Endothelial cell of umbilical vein (primary cell): ENCODE data around the gene PARN. TPM values are rescaled to one million over a fixed set of nuclear protein-coding genes. Genes with fewer than 3 reads are reported as not detected.
A peak's percentile ranks its signal among the peaks of the same experiment; 100 is the strongest.

Experiments used
- BruUV-seq: library from RNA; stranded (reverse); fragments of 400-500 nt; replicated peaks from 2 replicates; lab custom pipeline; 2021; lab: Mats Ljungman, UMichigan
- CTCF ChIA-PET: fragments of 300-600, 350-600 bp; sonication (Branson Sonifier 250); formaldehyde crosslinking; loops from one replicate; lab custom pipeline; 2021; ENCODE audit warnings: antibody characterized with exemption, inconsistent platforms; lab: Charles Lee
- POLR2A ChIA-PET: fragments of 300-600, 350-600 bp; sonication (Branson Sonifier 250); formaldehyde crosslinking; loops from one replicate; lab custom pipeline; 2021; ENCODE audit warnings: antibody characterized with exemption, inconsistent platforms; lab: Charles Lee
- DNase-seq: peaks from one replicate; pipeline ENCODE4 v3.0.0-alpha.2; 2011; ENCODE audit warnings: low read depth, low spot score
- FAIRE-seq: peaks from 2 replicates; lab custom pipeline; 2011; peaks lifted over from hg19 to GRCh38; lab: Jason Lieb, UNC
- H2AFZ ChIP-seq: 2 replicates; pipeline ENCODE4 v1.6.0; 2012; ENCODE audit warnings: low read depth, low read length, control low read depth, inconsistent platforms
- H3K27ac ChIP-seq: 2 replicates; pipeline ENCODE4 v1.5.1; 2011; ENCODE audit warnings: low read depth, mild to moderate bottlenecking, control low read depth, low read length, moderate library complexity; ENCODE audit not compliant: insufficient read depth
- H3K27me3 ChIP-seq, 2 experiments: 2 replicates each; pipeline versions ENCODE4 v1.6.0 to v1.6.1; 2011; ENCODE audit warnings: low read length in 2 of 2, mixed read lengths in 1 of 2; ENCODE audit not compliant: control insufficient read depth in 2 of 2, insufficient read depth in 2 of 2
- H3K36me3 ChIP-seq, 2 experiments: 2 replicates in 1 of 2; 3 replicates in 1 of 2; pipeline ENCODE4 v1.5.1; 2011; ENCODE audit warnings: low read length in 2 of 2, mild to moderate bottlenecking in 1 of 2, moderate library complexity in 1 of 2; ENCODE audit not compliant: control insufficient read depth in 2 of 2, insufficient read depth in 2 of 2; ENCODE audit errors: extremely low read depth in 1 of 2
- H3K4me1 ChIP-seq: 3 replicates; pipeline ENCODE4 v1.5.1; 2011; ENCODE audit warnings: mild to moderate bottlenecking, low read length; ENCODE audit not compliant: control insufficient read depth, insufficient read depth; ENCODE audit errors: extremely low read depth
- H3K4me2 ChIP-seq: 2 replicates; pipeline ENCODE4 v1.6.1; 2011; ENCODE audit warnings: low read length, control low read depth, mixed read lengths; ENCODE audit not compliant: insufficient read depth
- H3K4me3 ChIP-seq, 3 experiments: fragments of 200-600 bp in 1 of 3; sonication (generic), shearing (Covaris generic) in 1 of 3; replicated peaks in 1 of 3; 2 replicates each; pipeline ENCODE4 v1.5.1; 2011 to 2016; ENCODE audit warnings: control low read depth in 3 of 3, low read length in 3 of 3, mild to moderate bottlenecking in 2 of 3, inconsistent platforms in 1 of 3, low read depth in 1 of 3, moderate library complexity in 1 of 3; ENCODE audit not compliant: insufficient read depth in 1 of 3
- H3K79me2 ChIP-seq: 2 replicates; pipeline ENCODE4 v1.6.0; 2012; ENCODE audit warnings: low read length, inconsistent platforms; ENCODE audit not compliant: control insufficient read depth, insufficient read depth
- H3K9ac ChIP-seq: replicated peaks from 2 replicates; pipeline ENCODE3; 2011; ENCODE audit warnings: low read length, control low read depth; ENCODE audit not compliant: insufficient read depth; ENCODE audit errors: extremely low read depth
- H3K9me1 ChIP-seq: replicated peaks from 3 replicates; pipeline ENCODE4 v1.6.0; 2011; ENCODE audit warnings: mild to moderate bottlenecking, low read length; ENCODE audit not compliant: control insufficient read depth, insufficient read depth; ENCODE audit errors: extremely low read depth
- H3K9me3 ChIP-seq: replicated peaks from 2 replicates; pipeline ENCODE4 v1.5.1; 2012; ENCODE audit warnings: low read length, inconsistent platforms; ENCODE audit not compliant: control insufficient read depth, insufficient read depth
- H4K20me1 ChIP-seq: replicated peaks from 2 replicates; pipeline ENCODE3; 2011; ENCODE audit warnings: mild to moderate bottlenecking, low read length; ENCODE audit not compliant: control insufficient read depth, insufficient read depth; ENCODE audit errors: extremely low read depth
- EZH2 ChIP-seq: IDR thresholded peaks from 2 replicates; pipeline ENCODE4 v1.6.1; 2012; ENCODE audit warnings: borderline replicate concordance, low read depth, mild to moderate bottlenecking, moderate library complexity, low read length, inconsistent platforms; ENCODE audit not compliant: severe bottlenecking
- FOS ChIP-seq: IDR thresholded peaks from 2 replicates; pipeline ENCODE4 v1.6.1; 2011; ENCODE audit warnings: mild to moderate bottlenecking, low read length, moderate library complexity, borderline replicate concordance; ENCODE audit not compliant: insufficient read depth
- GATA2 ChIP-seq: IDR thresholded peaks from 2 replicates; pipeline ENCODE4 v1.7.0; 2011; ENCODE audit warnings: low read depth, mild to moderate bottlenecking, moderate library complexity, mixed read lengths, low read length; ENCODE audit not compliant: insufficient read length, insufficient read depth
- JUN ChIP-seq: IDR thresholded peaks from 2 replicates; pipeline ENCODE4 v1.6.1; 2011; ENCODE audit warnings: borderline replicate concordance, low read depth; ENCODE audit not compliant: insufficient read length, insufficient read depth
- MYC ChIP-seq: IDR thresholded peaks from one replicate; pipeline ENCODE4 v1.6.1; 2011; ENCODE audit warnings: mild to moderate bottlenecking, low read depth, low read length
- POLR2A ChIP-seq: IDR thresholded peaks from 2 replicates; pipeline ENCODE4 v1.6.1; 2012; ENCODE audit warnings: low read depth, mild to moderate bottlenecking, control low read depth, low read length
- POLR2AphosphoS5 ChIP-seq: IDR thresholded peaks from 2 replicates; pipeline ENCODE4 v1.6.1; 2012; ENCODE audit warnings: low read depth, mild to moderate bottlenecking, control low read depth, low read length, moderate library complexity; ENCODE audit not compliant: insufficient read depth
- dilution Hi-C: fragments of 300-500 bp; cut with MboI; formaldehyde crosslinking; loops from one replicate; pipeline ENCODE4 v1.15.0; 2019; ENCODE audit warnings: low sequenced_read_pairs; ENCODE audit not compliant: extremely low pct_ligation_motif_present
- intact Hi-C: fragments of 100-400 bp; cut with micrococcal nuclease; formaldehyde crosslinking; loops from one replicate; pipeline ENCODE4 v1.10.0; 2022
- polyA plus RNA-seq, 4 experiments: library from polyadenylated mRNA; depleted of rRNA in 3 of 4; stranded (reverse) in 3 of 4; unstranded in 1 of 4; fragments of >200 nt; gene quantifications; 2 replicates each; pipeline versions ENCODE4 v1.2.1 to v1.2.3, GENCODE V29; 2011 to 2012; ENCODE audit warnings: missing spikeins in 1 of 4
- total RNA-seq: library from RNA; stranded (reverse); gene quantifications from 2 replicates; pipeline ENCODE4 v1.2.3, GENCODE V29; 2021
- TF ChIP-seq, protein P1 (sequence below): IDR thresholded peaks from 2 replicates; pipeline ENCODE4 v1.6.1; 2011; ENCODE audit not compliant: insufficient read depth, insufficient read length
- TF ChIP-seq, protein P2 (sequence below), 2 donors: IDR thresholded peaks; 1 replicate in 1 of 2; 2 replicates in 1 of 2; pipeline ENCODE4 v1.5.1; 2011; ENCODE audit warnings: low read length in 2 of 2, mild to moderate bottlenecking in 2 of 2, moderate library complexity in 2 of 2, control low read depth in 1 of 2, inconsistent platforms in 1 of 2, low read depth in 1 of 2; ENCODE audit not compliant: insufficient read depth in 1 of 2; ENCODE audit errors: extremely low read depth in 1 of 2

Gene PARN
- total and polyA plus RNA-seq, 2 donors (not counting 3 experiments of a cell fraction or from before 2014, with no cell fraction given), result 16.9 to 24.6 TPM

DNA sequence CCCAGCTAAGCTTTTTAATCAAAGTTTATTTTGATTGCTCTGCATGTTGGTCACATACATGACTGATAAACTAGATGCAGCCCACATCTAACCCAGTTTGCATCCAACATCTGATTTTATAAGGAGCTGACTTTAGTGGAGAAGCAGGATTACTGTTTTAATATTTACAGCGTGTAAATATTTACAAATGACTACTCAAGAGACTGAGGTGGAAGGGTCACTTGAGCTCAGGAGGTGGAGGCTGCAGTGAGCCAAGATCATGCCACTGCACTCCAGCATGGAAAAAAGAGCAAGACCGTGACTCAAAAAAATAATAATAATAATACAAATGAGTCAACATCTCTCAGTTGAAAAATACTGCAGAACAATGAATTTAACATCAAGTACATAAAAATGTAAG, 50.8 kb downstream of the PARN start:
- peak; percentile 35 for FAIRE-seq
- Histone ChIP-seq H3K4me2 (no peak overlapping the region), H3K27me3 (no peaks in the 10 kb centered on the region), H2AFZ (no peak overlapping the region), H3K9me1 (no peaks in the 10 kb centered on the region), H3K27ac (no peak overlapping the region), H3K9ac (no peak overlapping the region), H3K4me1 (peaks cover 3% of the 10 kb centered on the region), H3K79me2 (no peaks in the 10 kb centered on the region), H4K20me1 (no peaks in the 10 kb centered on the region), H3K36me3 (peaks cover 5 to 18% of the 10 kb centered on the region in 2 experiments), H3K4me3 (no peak overlapping the region), H3K9me3 (no peaks in the 10 kb centered on the region)
- intact Hi-C loops, result no loop called here
- BruUV-seq, result no TSS peak
- no peak for TF ChIP-seq EZH2
- no peak for TF ChIP-seq FOS
- no peak for TF ChIP-seq POLR2AphosphoS5
- TF ChIP-seq POLR2A, result no peak
- no peak for TF ChIP-seq MYC
- TF ChIP-seq, protein P1, sequence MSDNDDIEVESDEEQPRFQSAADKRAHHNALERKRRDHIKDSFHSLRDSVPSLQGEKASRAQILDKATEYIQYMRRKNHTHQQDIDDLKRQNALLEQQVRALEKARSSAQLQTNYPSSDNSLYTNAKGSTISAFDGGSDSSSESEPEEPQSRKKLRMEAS, result no peak
- TF ChIP-seq, protein P2, sequence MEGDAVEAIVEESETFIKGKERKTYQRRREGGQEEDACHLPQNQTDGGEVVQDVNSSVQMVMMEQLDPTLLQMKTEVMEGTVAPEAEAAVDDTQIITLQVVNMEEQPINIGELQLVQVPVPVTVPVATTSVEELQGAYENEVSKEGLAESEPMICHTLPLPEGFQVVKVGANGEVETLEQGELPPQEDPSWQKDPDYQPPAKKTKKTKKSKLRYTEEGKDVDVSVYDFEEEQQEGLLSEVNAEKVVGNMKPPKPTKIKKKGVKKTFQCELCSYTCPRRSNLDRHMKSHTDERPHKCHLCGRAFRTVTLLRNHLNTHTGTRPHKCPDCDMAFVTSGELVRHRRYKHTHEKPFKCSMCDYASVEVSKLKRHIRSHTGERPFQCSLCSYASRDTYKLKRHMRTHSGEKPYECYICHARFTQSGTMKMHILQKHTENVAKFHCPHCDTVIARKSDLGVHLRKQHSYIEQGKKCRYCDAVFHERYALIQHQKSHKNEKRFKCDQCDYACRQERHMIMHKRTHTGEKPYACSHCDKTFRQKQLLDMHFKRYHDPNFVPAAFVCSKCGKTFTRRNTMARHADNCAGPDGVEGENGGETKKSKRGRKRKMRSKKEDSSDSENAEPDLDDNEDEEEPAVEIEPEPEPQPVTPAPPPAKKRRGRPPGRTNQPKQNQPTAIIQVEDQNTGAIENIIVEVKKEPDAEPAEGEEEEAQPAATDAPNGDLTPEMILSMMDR (IDR thresholded peaks at IDR 0.05; ENCODE audit: extremely low read depth in 1 of 2, insufficient read depth in 1 of 2, low read depth in 1 of 2, low read length in 2 of 2), result no peak
- TF ChIP-seq GATA2, result no peak
- TF ChIP-seq JUN, result no peak
- POLR2A ChIA-PET, result no interaction called here
- dilution Hi-C loops, result no loop called here
- CTCF ChIA-PET, result interaction anchor here (1.0 to 1.7 kb wide), 3 partner anchors 14 to 27 kb away, joined by 3 to 5 read pairs (median 4); no protein-coding TSS in a partner anchor
- DNase-seq, result peak; percentile 14
